GM19035 (cell line): ENCODE measurements around the gene PLCB1.

ENCODE experiments used
- ATAC-seq: cut with Tn5 transposase; IDR thresholded peaks from one replicate; pipeline ENCODE4 v1.9.1; 2021; ENCODE audit not compliant: unreplicated experiment

PLCB1 gene

DNA sequence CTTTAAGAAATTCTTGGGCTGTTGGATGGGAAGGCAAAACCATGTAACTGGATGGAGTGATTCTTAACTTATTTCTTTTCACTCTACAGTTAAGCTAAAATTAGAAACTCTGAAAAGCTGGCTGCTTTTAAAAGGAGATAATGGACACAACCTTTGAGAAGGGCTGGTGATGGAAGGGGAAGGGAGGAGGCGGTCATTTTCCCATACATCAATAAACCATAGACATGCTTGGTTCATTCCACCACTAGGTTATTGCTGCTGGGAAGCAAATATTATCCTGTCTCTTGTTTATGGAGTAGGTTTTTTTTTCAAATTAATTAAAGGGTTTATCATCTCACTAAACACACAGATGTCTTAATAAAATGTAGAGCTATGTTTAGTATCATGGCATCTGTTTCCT lies 76.2 kb downstream of the PLCB1 start:
- no peak for ATAC-seq

GRCh38 chr20:8209061-8209460 lies 77.0 kb downstream of the PLCB1 start:
- peak; percentile 43 for ATAC-seq

- no peak for ATAC-seq
Observed at GRCh38 chr20:8210749-8211148, 78.7 kb downstream of the PLCB1 start.

DNA sequence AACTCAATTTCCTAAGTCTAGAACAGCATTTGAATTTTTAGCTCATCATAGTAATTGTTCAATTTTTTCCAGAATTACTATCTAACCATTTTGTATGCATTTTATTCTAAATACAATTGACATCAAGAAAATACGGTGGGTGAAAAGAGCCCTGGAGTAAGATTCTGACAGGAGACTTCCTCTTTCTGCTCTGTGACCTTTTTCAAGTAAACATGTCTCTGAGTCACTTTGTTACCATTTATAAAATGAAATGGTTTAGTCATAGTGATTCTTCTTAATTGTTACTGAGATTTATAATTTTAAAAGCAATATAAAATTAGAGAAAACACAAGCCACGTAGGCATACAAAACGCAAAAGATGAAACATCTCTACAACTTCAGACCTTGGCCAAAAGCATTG lies 80.2 kb downstream of the PLCB1 start:
- no peak for ATAC-seq

- no peak for ATAC-seq
Observed at GRCh38 chr20:8213270-8213669, 81.2 kb downstream of the PLCB1 start.

DNA sequence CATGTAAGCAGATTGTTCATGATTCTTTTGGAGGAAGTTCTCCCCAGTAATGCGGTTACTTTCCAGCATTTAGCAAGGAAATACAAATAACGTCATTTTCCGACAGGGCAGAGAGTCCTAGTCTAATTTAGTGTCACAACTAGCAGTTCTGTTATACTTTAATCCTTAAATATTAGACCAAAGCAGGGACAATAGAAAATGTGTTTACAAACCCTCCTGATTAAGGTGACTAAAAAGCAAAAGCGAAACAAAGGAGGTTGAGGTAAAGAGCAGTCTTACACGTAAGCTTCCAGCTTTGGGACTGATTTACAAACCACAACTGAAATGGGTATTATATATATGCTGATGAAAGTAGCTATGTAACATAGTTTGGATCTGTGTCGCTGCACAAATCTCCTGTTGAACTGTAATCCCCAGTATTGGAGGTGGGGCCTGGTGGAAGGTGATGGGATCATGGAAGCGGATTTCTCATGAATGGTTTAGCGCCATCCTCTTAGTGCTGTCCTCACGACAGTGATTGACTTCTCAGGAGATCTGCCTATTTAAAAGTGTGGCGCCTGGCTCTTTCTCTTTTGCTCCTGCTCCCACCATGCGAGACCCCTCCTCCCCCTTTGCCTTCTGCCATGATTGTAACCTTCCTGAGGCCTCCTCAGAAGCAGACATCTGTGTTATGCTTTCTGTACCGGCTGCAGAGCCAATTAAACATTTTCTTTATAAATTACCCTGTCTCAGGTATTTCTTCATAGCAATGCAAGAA lies 81.9 kb downstream of the PLCB1 start:
- peak; percentile 79 for ATAC-seq

GRCh38 chr20:8215361-8215781 lies 83.3 kb downstream of the PLCB1 start:
- ATAC-seq, result no peak

GRCh38 chr20:8216375-8217200 lies 84.5 kb downstream of the PLCB1 start:
- no peak for ATAC-seq

GRCh38 chr20:8218861-8219260 lies 86.8 kb downstream of the PLCB1 start:
- ATAC-seq, result no peak

GRCh38 chr20:8219403-8219802 lies 87.3 kb downstream of the PLCB1 start:
- no peak for ATAC-seq

- no peak for ATAC-seq
Observed at GRCh38 chr20:8220716-8221115, 88.7 kb downstream of the PLCB1 start.

DNA sequence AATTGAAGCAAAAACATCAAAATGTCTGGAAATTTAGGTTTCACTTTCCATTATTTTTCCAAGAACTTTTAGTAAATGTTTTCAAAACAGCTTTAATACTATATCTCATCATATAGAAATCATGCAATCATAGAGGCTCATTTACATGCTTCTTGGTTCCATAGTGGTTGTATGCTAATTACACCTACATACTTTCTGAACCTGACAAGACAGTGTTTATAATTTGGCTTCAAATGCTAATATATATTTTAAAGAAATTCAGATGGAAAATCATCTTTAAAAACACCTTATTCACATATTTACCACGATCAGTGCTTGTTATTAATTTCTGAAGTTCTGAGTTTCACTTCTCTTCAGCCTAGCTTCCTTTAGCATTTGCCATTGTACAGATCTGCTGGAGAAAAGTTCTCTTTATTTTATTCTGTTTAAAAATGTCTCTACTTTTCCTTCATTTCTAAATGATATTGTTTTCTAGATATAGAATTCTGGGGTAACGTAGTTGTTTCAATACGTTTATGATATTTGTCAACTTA lies 89.9 kb downstream of the PLCB1 start:
- ATAC-seq, result peak; percentile 60

DNA sequence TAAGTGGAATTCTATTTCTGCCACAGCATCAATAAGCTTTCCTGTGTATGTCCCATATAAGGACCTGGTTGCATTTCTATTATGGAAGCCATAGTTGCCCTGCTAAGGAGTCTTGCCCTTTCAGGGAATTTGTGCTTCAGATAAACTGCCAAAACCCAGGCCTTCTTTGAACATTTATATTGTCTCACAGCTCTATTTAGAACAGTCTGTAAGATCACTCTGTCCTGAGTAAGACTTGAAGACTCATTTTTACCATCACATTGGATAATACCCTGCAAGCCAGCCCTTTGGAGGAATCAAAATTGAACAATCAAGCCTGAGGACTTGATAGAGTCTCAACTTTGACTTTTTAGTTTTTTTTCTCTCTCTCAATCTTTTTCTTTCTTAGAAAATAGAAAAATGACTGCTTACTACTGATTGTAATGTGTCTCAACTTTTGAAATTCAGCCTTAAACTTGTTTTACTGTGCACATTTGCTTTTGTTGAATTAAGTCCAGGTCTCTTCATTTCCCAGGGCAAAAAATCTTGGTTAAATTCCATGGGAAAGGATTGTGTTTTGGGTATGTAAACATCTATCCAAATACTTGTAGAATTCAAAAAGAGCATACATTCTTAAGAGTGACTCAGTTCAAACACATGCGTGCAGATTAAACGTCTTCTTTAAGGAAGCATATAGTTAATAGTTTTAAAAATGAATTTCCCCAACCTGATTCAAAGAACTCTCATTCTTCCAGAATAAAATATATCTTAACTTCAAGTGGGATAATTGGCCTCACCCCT lies 91.2 kb downstream of the PLCB1 start:
- ATAC-seq, result no peak

- no peak for ATAC-seq
Observed at GRCh38 chr20:8225658-8226057, 93.6 kb downstream of the PLCB1 start.

- no peak for ATAC-seq
Observed at GRCh38 chr20:8226106-8226505, 94.0 kb downstream of the PLCB1 start.

- no peak for ATAC-seq
Observed at GRCh38 chr20:8227293-8227692, 95.2 kb downstream of the PLCB1 start.

GRCh38 chr20:8228315-8228714 lies 96.2 kb downstream of the PLCB1 start:
- ATAC-seq, result peak; percentile 72

GRCh38 chr20:8229090-8229489 lies 97.0 kb downstream of the PLCB1 start:
- ATAC-seq, result no peak

DNA sequence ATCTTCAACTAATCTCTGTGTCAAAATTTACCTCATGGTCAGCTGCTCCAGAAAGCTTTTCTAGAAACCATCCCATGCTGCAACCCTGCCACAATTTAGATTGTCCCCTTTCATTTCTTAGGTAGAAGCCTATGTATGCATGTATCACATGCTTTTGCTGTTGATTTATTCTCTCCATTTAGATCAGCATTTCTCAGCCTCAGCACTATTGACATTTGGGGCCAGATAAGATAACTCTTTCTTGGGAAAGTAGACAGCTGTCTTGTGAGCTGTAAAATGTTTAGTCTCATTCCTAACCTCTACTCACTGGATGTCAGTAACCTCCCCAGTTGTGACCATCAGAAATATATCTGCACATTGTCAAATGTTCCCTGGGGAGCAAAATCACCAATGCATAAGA lies 99.0 kb downstream of the PLCB1 start:
- no peak for ATAC-seq

GRCh38 chr20:8232332-8232731 lies 100.3 kb downstream of the PLCB1 start:
- ATAC-seq, result no peak

- no peak for ATAC-seq
Observed at GRCh38 chr20:8234580-8234979, 102.5 kb downstream of the PLCB1 start.
